NB4 (cell line): ENCODE measurements around the gene ZNF581.

ENCODE experiments used
- DNase-seq: peaks from one replicate; pipeline ENCODE4 v3.0.0; 2010; ENCODE audit warnings: low read depth
- H3K4me3 ChIP-seq: one replicate; pipeline ENCODE4 v1.5.1; 2011; ENCODE audit warnings: mild to moderate bottlenecking, low read depth, low read length, moderate library complexity
- MAX ChIP-seq: IDR thresholded peaks from 2 replicates; pipeline ENCODE4 v1.6.1; 2011; ENCODE audit warnings: low read depth, low read length
- MYC ChIP-seq: IDR thresholded peaks from 2 replicates; pipeline ENCODE4 v1.6.1; 2011; ENCODE audit warnings: low read depth, low read length
- POLR2A ChIP-seq: IDR thresholded peaks from 2 replicates; pipeline ENCODE4 v1.6.1; 2011; ENCODE audit warnings: mild to moderate bottlenecking; ENCODE audit not compliant: insufficient read length; ENCODE audit errors: extremely low read depth
- TF ChIP-seq, protein P1 (sequence below): IDR thresholded peaks from one replicate; pipeline ENCODE4 v1.5.1; 2012; ENCODE audit warnings: low read depth, low read length

ZNF581 gene

DNA sequence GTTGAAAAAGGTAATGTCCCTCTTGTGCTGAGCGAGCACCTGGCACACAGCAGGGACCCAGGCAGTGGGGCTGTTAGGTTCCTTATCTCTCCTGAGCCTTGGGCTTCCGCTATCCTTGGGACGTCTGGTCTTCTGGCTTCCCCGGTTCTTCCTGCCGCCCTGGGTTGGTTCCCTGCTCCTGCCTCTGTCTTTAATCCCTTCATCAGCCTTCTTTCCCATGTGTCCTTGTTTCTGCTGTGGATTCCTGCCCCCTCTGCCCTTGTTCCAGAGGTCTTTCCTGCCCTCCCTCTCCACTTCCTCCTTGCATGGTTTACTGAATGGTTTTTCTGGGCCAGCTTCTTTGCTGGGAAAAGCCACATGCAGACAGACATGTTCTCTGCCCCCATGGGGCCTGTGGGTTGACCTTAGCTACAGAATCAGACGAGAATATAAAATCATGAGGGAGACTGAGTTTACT is 34.2 kb downstream of the ZNF581 start:
- TF ChIP-seq POLR2A, result no peak
- no peak for TF ChIP-seq MAX
- TF ChIP-seq, protein P1, sequence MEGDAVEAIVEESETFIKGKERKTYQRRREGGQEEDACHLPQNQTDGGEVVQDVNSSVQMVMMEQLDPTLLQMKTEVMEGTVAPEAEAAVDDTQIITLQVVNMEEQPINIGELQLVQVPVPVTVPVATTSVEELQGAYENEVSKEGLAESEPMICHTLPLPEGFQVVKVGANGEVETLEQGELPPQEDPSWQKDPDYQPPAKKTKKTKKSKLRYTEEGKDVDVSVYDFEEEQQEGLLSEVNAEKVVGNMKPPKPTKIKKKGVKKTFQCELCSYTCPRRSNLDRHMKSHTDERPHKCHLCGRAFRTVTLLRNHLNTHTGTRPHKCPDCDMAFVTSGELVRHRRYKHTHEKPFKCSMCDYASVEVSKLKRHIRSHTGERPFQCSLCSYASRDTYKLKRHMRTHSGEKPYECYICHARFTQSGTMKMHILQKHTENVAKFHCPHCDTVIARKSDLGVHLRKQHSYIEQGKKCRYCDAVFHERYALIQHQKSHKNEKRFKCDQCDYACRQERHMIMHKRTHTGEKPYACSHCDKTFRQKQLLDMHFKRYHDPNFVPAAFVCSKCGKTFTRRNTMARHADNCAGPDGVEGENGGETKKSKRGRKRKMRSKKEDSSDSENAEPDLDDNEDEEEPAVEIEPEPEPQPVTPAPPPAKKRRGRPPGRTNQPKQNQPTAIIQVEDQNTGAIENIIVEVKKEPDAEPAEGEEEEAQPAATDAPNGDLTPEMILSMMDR, result no peak
- TF ChIP-seq MYC, result no peak
- DNase-seq, result peak; percentile 47
- H3K4me3 ChIP-seq, result peak overlapping the region; percentile 21

GRCh38 chr19:55678121-55678671 is 34.7 kb downstream of the ZNF581 start:
- H3K4me3 ChIP-seq, result no peak overlapping the region
- TF ChIP-seq MYC, result no peak
- no peak for TF ChIP-seq POLR2A
- TF ChIP-seq MAX, result no peak
- TF ChIP-seq, protein P1, result no peak
- DNase-seq, result peak; percentile 76

DNA sequence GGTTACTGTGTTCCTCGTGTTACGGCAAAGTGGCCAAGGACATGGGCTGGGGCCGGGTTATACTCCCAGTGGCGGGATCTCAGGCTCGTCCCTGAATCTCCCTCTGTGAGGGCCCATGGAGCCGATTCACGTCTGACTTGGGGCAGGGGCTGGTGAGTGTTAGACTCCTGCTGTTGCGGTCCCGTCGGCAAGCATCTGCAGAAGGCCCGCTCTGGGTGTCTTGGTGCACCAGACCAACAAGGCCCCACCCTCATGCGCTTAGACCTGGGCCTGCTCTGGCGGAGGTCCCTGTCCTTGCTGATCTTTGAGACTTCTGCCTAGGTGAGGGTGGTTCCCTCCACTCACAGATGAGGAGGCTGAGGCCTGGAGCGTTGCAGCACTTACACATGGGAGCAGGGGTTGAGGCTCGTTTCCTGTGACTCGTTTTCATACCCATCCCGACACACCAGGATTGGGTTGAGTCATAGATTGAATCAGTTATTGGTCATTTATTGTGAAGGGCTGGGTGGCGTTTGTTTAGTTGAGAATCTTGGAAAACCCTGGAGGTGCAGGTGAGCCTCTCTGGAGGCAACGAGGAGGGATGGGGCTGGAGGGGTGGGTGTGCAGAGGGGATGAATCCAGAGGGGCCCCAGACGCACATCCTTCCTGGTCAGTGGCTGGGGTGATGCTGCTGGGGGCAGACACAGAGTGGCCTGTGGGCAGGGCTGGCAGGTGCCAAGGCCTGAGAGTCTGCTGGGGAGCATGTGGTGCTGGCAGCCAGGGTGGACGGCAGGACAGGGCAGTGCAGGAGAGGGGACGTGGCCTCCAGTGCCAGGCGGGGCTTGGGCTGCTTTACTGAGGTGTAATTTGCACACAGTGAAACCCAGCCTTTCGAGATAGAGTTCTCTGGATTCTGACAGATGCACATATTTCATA is 36.2 kb downstream of the ZNF581 start:
- TF ChIP-seq MAX, result no peak
- no peak for TF ChIP-seq MYC
- TF ChIP-seq, protein P1, result no peak
- no peak for TF ChIP-seq POLR2A
- no peak for DNase-seq
- H3K4me3 ChIP-seq, result no peak overlapping the region

- H3K4me3 ChIP-seq, result no peak overlapping the region
- TF ChIP-seq MAX (no peak), POLR2A (no peak), MYC (no peak)
- TF ChIP-seq, protein P1, result no peak
- no peak for DNase-seq
Observed at GRCh38 chr19:55680339-55681130, 37.1 kb downstream of the ZNF581 start.

DNA sequence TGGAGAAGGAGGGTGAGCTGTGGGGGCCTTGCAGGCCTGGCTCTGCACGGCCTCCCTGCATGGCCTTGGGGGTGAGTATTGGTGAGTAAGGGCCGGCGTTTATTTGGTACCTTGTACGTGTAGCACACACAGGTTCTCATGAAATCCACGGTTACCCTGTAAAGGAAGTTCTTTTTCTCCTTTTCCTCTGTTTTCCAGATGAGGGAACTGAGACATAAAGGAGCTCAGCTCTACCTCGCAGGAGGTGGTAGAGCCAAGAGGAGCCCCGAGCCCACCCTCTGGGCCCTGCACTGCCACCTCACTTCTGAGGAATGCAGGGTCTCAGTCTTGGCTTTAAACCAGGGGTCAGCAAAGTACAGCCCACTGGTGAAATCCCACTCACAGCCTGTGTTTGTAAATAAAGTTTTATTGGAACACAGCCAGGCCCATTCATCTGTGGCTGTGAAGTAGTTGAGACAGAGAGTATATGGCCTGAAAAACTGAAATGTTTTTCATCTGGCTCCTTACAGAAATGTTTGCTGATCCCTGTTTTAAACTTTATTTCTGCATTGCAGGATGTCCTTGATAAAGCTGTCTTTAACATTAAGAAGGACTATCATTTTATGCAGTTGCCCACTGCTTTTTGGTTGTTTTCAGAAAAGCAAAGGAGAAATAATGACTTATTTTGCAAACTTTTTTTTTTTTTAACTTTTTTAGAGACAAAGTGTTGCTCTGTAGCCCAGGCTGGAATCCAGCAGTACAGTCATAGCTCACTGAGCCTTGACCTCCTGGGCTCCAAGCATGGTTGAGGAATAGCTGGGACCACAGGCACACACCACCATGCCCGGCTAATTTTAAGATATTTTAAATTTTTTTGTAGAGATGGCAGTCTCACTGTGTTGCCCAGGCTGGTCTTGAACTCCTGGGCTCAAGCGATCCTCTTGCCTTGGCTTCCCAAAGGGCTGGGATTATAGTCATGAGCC is 38.0 kb downstream of the ZNF581 start:
- no peak for DNase-seq
- TF ChIP-seq MAX (no peak), POLR2A (no peak), MYC (no peak)
- TF ChIP-seq, protein P1, result no peak
- H3K4me3 ChIP-seq, result no peak overlapping the region
